ENCODE results near the gene TMEM18.
"Not testable (repeated sequence)": the region's sequence is repeated elsewhere in the genome, so short reads cannot be mapped to it uniquely, and the experiment has no call there.

The TMEM18 gene

DNA sequence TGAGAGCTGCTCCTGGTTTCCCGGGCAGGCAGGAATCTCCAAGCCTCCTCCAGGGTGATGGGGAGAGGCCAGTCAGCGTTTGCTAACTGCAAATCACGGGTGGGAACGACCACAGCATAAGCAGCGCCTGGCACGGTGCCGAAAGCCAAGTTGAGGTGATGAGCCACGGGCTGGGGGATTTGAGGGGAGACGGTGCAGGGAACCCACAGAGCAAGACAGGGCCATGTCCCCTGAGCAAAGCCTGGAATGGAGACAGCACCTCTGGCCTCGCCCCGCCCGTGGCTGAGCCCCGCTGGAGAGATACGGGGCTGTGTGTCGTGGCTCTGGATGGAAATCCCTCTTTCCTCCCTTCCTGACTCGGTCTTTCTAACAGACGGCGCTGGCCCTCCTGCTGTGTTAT lies 31.5 kb upstream of the TMEM18 start:
- DNase-seq (ENCODE audit: insufficient read length, low spot score) (no peak), FAIRE-seq (no peak)
- TF ChIP-seq, protein P1, sequence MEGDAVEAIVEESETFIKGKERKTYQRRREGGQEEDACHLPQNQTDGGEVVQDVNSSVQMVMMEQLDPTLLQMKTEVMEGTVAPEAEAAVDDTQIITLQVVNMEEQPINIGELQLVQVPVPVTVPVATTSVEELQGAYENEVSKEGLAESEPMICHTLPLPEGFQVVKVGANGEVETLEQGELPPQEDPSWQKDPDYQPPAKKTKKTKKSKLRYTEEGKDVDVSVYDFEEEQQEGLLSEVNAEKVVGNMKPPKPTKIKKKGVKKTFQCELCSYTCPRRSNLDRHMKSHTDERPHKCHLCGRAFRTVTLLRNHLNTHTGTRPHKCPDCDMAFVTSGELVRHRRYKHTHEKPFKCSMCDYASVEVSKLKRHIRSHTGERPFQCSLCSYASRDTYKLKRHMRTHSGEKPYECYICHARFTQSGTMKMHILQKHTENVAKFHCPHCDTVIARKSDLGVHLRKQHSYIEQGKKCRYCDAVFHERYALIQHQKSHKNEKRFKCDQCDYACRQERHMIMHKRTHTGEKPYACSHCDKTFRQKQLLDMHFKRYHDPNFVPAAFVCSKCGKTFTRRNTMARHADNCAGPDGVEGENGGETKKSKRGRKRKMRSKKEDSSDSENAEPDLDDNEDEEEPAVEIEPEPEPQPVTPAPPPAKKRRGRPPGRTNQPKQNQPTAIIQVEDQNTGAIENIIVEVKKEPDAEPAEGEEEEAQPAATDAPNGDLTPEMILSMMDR (IDR thresholded peaks at IDR 0.05; ENCODE audit: insufficient read depth, missing control alignments) = no peak

GRCh38 chr2:705971-706511 lies 28.8 kb upstream of the TMEM18 start:
- FAIRE-seq (no peak), DNase-seq (ENCODE audit: insufficient read length, low spot score) (no peak)

GRCh38 chr2:702765-703164 lies 25.6 kb upstream of the TMEM18 start:
- DNase-seq (ENCODE audit: insufficient read length, low spot score); FAIRE-seq: not testable (repeated sequence)

More at GRCh38 chr2:705971-706511, 28.8 kb upstream of the TMEM18 start:
- TF ChIP-seq, protein P1 (IDR thresholded peaks at IDR 0.05; ENCODE audit: insufficient read depth, missing control alignments) = no peak

DNA sequence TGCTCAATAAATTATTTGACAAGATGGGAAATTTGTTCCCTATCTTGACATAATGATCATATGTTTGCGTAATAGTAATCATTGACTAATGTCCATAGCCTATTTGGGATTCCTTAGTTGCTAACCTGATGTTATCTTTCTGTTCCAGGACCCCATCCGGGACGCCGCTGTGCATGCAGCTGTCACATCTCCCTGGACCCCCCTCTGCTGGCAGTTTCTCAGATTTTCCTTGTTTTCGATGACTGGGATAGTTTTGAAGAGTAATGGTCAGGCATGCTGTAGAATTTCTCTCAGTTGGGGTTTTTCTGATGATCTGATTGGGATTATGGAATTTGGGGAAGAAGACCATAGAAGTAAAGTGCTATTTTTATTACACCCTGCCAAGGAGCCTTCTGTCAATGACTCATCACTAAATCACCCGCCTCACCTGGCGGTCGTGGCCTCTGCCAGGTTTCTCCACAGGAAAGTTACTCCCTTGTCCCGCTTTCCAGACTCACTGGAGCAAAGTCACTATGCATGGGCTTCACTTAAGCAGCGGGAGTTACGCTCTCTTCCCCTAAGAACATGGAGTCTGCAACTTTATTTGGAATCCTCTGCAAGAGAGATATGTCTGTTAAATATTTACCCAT lies 19.9 kb upstream of the TMEM18 start:
- TF ChIP-seq, protein P1 (IDR thresholded peaks at IDR 0.05; ENCODE audit: insufficient read depth, missing control alignments) = no peak
- no peak for DNase-seq (ENCODE audit: insufficient read length, low spot score)
- FAIRE-seq = no peak

DNA sequence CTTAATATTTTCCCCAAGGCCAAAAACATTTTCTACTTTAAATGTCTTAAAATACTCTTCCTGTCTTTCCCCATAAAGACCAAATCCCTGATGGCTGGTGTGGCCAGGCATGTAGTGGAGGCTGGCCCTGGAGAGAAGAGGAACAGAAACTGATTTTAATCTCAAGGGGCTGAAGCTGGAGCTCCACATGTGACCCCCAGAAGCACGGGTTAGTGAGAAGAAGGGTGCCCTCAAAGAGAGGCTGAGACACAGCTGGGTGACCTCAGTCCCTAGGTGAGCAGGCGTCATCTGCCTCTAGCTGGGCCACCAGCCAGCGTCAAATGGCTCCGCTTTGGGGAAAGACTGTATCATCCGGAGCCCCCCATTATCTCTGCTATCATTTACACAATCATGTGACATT lies 19.3 kb upstream of the TMEM18 start:
- TF ChIP-seq, protein P1 (IDR thresholded peaks at IDR 0.05; ENCODE audit: insufficient read depth, missing control alignments) = no peak
- FAIRE-seq (no peak), DNase-seq (ENCODE audit: insufficient read length, low spot score) (no peak)

DNA sequence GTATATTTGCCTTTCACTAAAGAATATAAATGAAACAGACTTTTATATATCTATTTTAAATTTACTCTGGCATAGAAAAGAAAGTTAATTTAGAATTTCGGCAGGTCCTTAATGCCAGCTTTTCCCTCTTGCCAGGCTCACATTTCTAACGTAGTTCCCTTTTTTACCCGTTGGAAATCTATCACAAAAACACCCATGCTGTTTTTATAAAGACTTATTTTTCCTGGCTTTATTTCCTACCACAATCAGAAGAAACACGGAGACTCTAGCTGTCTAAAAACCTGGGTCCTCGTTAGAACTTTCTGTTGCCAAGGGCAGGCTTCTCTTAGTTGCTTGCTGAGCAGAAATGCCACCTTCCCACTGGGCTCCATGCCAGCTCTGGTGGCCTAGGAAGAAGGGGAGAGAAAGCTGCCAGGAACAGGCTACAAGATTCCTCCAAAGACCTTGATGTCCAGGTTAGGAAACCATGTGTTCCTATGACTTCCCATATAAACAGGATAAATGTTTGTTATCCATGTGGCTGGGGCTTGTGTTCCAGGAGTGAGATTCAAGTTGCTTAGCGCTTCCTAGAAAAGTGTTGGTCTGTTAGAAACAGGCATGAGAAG lies 17.8 kb upstream of the TMEM18 start:
- FAIRE-seq = no peak
- TF ChIP-seq, protein P1 (IDR thresholded peaks at IDR 0.05; ENCODE audit: insufficient read depth, missing control alignments) = no peak
- DNase-seq (ENCODE audit: insufficient read length, low spot score) = no peak

DNA sequence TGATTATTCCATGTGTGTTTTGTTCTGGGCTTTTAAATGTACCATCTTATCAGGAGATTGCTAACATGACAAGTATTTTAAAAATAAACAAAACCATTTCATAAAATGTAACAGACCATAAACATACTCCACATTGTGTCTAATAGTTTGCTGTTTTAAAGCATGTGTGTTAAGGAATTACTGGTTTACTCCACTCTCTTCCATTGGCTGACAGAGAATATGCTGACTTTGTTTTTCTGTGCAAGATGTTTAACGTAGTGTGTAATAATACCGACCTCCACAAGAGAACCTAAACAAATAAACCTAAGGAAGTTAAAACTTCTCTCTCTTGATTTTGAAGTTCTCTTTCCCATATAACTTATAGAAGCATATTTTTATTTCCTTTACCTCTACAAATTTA lies 17.0 kb upstream of the TMEM18 start:
- TF ChIP-seq, protein P1 (IDR thresholded peaks at IDR 0.05; ENCODE audit: insufficient read depth, missing control alignments) = no peak
- DNase-seq (ENCODE audit: insufficient read length, low spot score) (no peak), FAIRE-seq (no peak)

All from D721Med (cell line).